ENCODE results near the gene TIMP3.
A peak's percentile ranks its signal among the peaks of the same experiment; 100 is the strongest.

The TIMP3 gene

GRCh38 chr22:32758866-32759385, 42.6 kb upstream of the TIMP3 start:
- no peak overlapping the region for H3K4me3 ChIP-seq (ENCODE audit: low read depth, low read length)
- no peak for TF ChIP-seq CTCF (IDR thresholded peaks at IDR 0.05; ENCODE audit: low read depth, low read length, missing control alignments)
- in situ Hi-C loops (cut with HindIII; ENCODE audit: low sequenced_read_pairs): no loop called here
- no peak for DNase-seq (ENCODE audit: low read depth)

- DNase-seq (ENCODE audit: low read depth): no peak
- H3K4me3 ChIP-seq (ENCODE audit: low read depth, low read length): no peak overlapping the region
- in situ Hi-C loops (cut with HindIII; ENCODE audit: low sequenced_read_pairs): no loop called here
- TF ChIP-seq CTCF (IDR thresholded peaks at IDR 0.05; ENCODE audit: low read depth, low read length, missing control alignments): no peak
Measured at GRCh38 chr22:32760396-32760795, 41.1 kb upstream of the TIMP3 start.

- no peak overlapping the region for H3K4me3 ChIP-seq (ENCODE audit: low read depth, low read length)
- in situ Hi-C loops (cut with HindIII; ENCODE audit: low sequenced_read_pairs): no loop called here
- no peak for TF ChIP-seq CTCF (IDR thresholded peaks at IDR 0.05; ENCODE audit: low read depth, low read length, missing control alignments)
- no peak for DNase-seq (ENCODE audit: low read depth)
Measured at GRCh38 chr22:32760815-32761214, 40.7 kb upstream of the TIMP3 start.

- DNase-seq (ENCODE audit: low read depth): peak; percentile 16
- H3K4me3 ChIP-seq (ENCODE audit: low read depth, low read length): no peak overlapping the region
- in situ Hi-C loops (cut with HindIII; ENCODE audit: low sequenced_read_pairs): no loop called here
- TF ChIP-seq CTCF (IDR thresholded peaks at IDR 0.05; ENCODE audit: low read depth, low read length, missing control alignments): no peak
Measured at GRCh38 chr22:32761251-32761903, 40.1 kb upstream of the TIMP3 start.

- H3K4me3 ChIP-seq (ENCODE audit: low read depth, low read length): no peak overlapping the region
- TF ChIP-seq CTCF (IDR thresholded peaks at IDR 0.05; ENCODE audit: low read depth, low read length, missing control alignments): no peak
- in situ Hi-C loops (cut with HindIII; ENCODE audit: low sequenced_read_pairs): no loop called here
- no peak for DNase-seq (ENCODE audit: low read depth)
Measured at GRCh38 chr22:32764330-32765131, 37.0 kb upstream of the TIMP3 start.

- no peak for DNase-seq (ENCODE audit: low read depth)
- no peak overlapping the region for H3K4me3 ChIP-seq (ENCODE audit: low read depth, low read length)
- no peak for TF ChIP-seq CTCF (IDR thresholded peaks at IDR 0.05; ENCODE audit: low read depth, low read length, missing control alignments)
- in situ Hi-C loops (cut with HindIII; ENCODE audit: low sequenced_read_pairs): no loop called here
Measured at GRCh38 chr22:32765132-32765618, 36.3 kb upstream of the TIMP3 start.

Measured in astrocyte of the cerebellum (primary cell).